Effector memory CD8-positive, alpha-beta T cell (primary cell): Measurements from ENCODE around the gene COL5A1.
A peak's percentile ranks its signal among the peaks of the same experiment; 100 is the strongest.
"Not testable (repeated sequence)": the region's sequence is repeated elsewhere in the genome, so short reads cannot be mapped to it uniquely, and the experiment has no call there.

Experiments
- ATAC-seq: fragments of 150-1000 bp; cut with Tn5 transposase; replicated peaks from 2 replicates; pipeline ENCODE4 v1.10.0; 2021; ENCODE audit warnings: mild to moderate bottlenecking, moderate library complexity
- DNase-seq, 3 experiments: peaks; one replicate each; pipeline ENCODE4 v3.0.0; 2021
- H3K27ac Mint-ChIP-seq, 2 donors: one replicate each; pipeline ENCODE4 v1.8.0; 2022; ENCODE audit warnings: mild to moderate bottlenecking in 2 of 2, mixed read lengths in 2 of 2, moderate library complexity in 2 of 2
- H3K27me3 Mint-ChIP-seq, 2 donors: one replicate each; pipeline ENCODE4 v1.8.0; 2022; ENCODE audit warnings: mixed read lengths in 2 of 2
- H3K36me3 Mint-ChIP-seq: one replicate; pipeline ENCODE4 v1.8.0; 2022; ENCODE audit warnings: mild to moderate bottlenecking, moderate library complexity, mixed read lengths; ENCODE audit not compliant: insufficient read depth
- H3K4me1 Mint-ChIP-seq, 2 donors: one replicate each; pipeline ENCODE4 v1.8.0; 2022; ENCODE audit warnings: low read depth in 2 of 2, mixed read lengths in 2 of 2
- H3K4me3 Mint-ChIP-seq, 2 donors: one replicate each; pipeline ENCODE4 v1.8.0; 2022; ENCODE audit warnings: mild to moderate bottlenecking in 2 of 2, mixed read lengths in 2 of 2, moderate library complexity in 2 of 2
- H3K9me3 Mint-ChIP-seq, 2 donors: one replicate each; pipeline ENCODE4 v1.8.0; 2022; ENCODE audit warnings: mixed read lengths in 2 of 2

The COL5A1 gene

DNA sequence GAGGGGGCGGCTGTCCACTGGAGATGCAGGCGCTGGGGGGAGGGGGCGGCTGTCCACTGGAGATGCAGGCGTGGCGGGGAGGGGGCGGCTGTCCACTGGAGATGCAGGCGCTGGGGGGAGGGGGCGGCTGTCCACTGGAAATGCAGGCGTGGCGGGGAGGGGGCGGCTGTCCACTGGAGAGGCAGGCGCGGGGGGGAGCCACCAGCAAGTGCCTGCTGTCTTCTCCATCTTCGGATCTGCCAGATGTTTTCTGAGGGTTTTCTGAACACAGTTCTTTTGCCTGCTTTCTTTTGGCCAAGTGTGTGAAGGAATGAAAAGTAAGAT, 2.8 kb downstream of the COL5A1 start:
- Mint-ChIP-seq H3K27me3 (peaks cover 14 to 19% of the 10 kb centered on the region in 2 donors), H3K4me1 (peaks cover 0 to 23% of the 10 kb centered on the region in 2 donors)
- H3K36me3 Mint-ChIP-seq, DNase-seq, H3K4me3 Mint-ChIP-seq, H3K9me3 Mint-ChIP-seq, H3K27ac Mint-ChIP-seq, ATAC-seq: not testable (repeated sequence)

DNA sequence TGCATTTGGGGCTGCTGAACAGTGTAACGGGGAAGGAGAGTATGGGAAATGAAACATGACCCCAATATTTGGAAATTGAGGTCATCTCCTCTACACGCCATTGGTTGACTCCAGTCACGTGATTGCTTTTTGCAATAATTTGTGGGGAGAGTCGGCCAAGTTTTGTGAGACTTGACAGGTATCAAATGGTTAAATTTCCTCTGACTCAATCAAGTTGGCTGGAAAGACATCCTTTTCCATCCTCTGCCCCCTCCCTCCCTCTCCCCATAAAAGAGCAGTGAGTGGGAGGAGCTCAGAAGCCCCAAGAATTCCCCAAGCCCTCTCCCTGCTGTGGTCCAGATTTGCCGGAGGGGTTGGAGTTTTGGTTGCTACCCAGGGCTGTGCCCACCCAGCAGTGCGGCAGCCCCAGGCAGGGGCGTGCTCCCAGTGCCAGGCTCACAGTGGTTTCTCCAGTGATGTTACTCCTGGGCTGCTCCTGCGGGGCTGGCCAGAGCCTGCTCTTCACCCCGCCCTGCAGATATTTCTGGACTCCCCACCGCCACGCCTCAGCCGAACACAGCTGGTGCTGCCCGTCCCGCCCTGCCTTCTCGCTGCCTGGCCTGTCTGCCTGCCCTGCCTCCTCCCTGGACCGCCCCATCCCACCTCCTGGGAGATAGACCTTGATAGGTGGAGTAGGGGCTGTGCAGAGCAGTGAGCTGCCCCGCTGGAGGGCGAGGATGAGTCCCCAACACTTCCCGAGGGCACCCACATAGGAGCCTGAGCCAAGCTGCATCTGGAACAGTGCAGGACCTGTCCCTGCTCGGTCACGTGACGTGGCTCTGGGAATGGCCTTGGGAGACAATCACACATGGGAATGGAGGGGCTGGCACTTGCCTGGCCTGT, 3.4 kb downstream of the COL5A1 start:
- Mint-ChIP-seq H3K27ac (peak overlapping the region in 1 of 2 donors; percentile 67), H3K27me3 (peaks cover 12 to 19% of the 10 kb centered on the region in 2 donors), H3K4me1 (peaks cover 0 to 27% of the 10 kb centered on the region in 2 donors), H3K36me3 (peaks cover 6% of the 10 kb centered on the region), H3K4me3 (no peak overlapping the region), H3K9me3 (no peaks in the 10 kb centered on the region)
- ATAC-seq, result no peak
- no peak for DNase-seq

DNA sequence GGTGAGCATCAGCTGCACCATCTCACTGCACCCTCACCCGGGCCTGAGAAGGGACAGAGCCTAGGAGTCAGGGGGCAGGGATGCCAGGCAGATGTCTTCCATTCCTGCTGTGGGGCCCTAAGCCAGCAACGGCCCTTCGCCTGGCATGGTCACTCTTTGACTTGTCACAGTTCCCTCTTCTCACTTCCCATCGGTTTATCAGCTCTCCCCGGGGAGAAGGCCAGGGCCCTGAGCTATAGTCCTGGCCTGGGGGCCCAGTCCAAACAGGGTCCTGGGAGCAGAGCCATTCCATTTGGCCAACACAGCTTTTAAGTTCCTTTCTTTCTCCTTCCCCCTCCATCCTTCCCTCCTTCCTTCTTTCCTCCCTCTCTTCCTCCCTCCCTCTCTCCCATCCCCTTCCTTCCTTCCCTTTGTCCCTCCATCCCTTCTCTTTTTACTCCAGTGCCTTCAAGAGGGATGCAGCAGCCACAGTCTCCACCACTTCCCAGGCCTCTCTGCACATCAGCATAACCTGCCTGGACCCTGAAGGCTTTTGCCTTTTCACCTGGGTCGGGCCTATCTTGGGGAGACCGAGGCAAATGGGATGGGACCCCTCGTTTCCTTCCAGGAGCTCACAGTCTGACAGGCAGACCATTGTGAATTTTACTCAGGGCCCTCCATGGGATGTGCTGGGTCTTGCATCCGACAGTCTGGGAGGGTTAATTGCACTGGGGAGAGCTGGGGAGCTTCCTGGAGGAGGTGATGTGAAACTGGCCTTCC, 4.2 kb downstream of the COL5A1 start:
- Mint-ChIP-seq H3K4me3 (peak overlapping the region in 1 of 2 donors; percentile 6), H3K4me1 (peaks cover 0 to 31% of the 10 kb centered on the region in 2 donors), H3K9me3 (no peaks in the 10 kb centered on the region), H3K27me3 (peaks cover 12 to 19% of the 10 kb centered on the region in 2 donors), H3K27ac (peak overlapping the region in 1 of 2 donors; percentile 67), H3K36me3 (peaks cover 6% of the 10 kb centered on the region)
- ATAC-seq, result no peak
- no peak for DNase-seq

DNA sequence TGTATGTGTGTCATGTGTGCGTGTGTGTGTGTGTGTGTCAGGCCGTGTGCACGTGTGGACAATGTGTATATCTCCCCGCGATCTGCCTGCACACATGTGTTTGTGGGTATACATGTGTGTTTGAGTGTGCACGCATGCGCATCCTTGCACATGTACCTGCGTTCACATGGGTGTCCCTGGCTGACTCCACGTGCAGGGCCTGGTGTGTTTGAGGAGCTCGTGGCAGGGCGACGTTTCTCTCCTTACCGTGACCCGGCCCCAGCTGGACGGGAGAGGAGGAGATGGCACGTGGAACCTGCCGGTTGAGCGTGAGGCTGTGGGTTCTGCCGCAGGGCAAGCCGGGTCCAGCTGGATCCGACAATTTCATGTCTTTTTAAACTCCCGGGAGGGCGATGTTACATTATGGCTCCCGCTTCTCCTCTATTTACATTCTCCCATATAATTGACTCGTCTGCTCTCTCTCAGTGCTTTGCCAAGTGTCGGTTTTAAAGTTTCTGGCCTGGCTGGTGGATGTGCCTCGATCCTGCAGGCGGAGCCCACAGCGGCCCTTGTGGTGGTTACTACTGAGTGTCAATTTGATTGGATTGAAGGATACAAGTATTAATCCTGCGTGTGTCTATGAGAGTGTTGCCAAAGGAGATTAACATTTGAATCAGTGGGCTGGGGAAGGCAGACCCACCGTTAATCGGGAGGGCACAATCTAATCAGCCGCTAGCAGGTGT, 5.9 kb downstream of the COL5A1 start:
- no peak for ATAC-seq

DNA sequence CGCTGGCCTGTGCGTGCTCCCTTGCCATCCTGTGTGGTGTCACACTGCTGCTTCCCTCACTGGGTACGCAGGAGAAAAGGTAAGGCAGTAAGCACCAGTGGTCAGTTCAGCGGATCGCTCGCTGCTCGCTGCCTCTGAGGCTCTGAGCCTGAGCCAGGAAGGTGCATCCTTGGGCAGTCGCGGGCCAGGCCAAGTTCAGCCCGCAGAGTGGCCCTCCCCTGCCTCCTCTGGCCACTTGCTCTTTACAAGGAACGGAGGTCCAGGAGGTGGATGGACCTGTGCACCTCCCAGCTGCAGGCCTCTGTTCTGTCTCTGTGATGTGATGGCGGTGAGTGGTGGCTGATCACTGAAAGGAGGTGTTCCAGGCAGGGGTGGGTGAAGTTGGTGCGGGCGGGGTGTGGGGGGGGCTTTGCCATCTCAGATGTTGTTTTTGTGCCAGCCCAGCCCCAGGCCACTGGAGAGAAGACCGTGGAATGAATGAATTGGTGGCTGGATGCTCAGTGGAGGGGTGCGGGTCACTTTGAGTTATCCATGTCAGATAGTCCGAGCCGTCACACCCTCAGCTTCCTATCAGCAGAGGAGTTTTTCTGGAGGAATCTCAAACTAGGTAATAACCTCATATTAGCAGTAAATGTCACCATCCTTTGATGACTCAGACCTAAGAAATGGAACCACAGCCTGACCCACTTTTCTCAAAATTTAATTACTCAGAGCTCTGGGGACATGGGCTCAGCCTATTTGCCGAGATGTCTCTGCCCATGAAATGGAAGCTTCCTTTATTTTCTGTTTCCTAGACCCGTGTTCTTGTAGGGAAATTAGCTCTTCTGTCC, 7.3 kb downstream of the COL5A1 start:
- Mint-ChIP-seq H3K27ac (peak overlapping the region in 1 of 2 donors; percentile 76), H3K4me3 (peak overlapping the region in 1 of 2 donors; percentile 62), H3K9me3 (no peaks in the 10 kb centered on the region), H3K4me1 (peaks cover 0 to 31% of the 10 kb centered on the region in 2 donors), H3K36me3 (peaks cover 3% of the 10 kb centered on the region), H3K27me3 (peaks cover 0 to 7% of the 10 kb centered on the region in 2 donors)
- peak; percentile 87 for ATAC-seq
- no peak for DNase-seq

More for the DNA sequence above, 5.9 kb downstream of the COL5A1 start:
- H3K27me3 Mint-ChIP-seq, result peaks cover 12 to 19% of the 10 kb centered on the region in 2 donors
- peak overlapping the region in 1 of 2 donors; percentile 72 for H3K27ac Mint-ChIP-seq
- H3K4me1 Mint-ChIP-seq, result peaks cover 0 to 33% of the 10 kb centered on the region in 2 donors
- H3K9me3 Mint-ChIP-seq, result no peaks in the 10 kb centered on the region
- no peak for DNase-seq
- peak overlapping the region in 1 of 2 donors; percentile 54 for H3K4me3 Mint-ChIP-seq
- peaks cover 6% of the 10 kb centered on the region for H3K36me3 Mint-ChIP-seq

DNA sequence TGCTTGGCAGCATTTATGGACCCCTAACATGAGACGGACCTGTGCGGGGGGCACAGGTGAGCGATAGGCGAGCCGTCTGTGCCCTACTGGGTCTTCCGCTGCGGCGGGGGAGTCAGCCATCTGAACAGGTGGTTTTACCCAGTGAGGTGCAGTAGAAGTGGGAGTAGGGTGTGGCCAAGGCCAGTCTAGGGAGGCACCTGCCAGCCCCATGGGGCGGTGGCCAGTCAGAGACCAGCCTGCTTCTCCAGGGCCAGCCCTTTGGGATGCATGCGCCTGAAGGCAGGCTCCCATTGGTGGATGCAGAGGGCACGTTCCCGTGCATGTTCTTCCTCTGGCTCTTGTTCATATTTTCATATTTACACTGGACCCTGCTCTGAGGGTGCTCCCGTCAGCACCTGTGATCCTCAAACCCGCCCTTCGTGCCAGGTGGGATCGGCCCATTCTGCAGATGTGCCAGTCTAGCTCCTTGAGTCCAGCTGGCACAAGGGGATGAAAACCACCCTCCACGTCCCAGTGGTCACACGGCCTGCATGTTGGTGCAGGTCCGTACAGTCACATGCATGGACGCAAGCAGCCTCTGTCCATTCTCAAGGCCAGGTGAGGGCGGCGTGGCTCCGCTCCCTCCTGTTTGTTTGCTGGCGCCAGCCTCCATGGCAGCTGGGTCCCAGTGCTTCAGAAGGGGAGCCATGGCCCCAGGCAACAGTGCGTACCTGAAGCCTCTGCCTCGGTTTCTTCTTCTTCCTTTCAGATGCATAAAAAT, 9.0 kb downstream of the COL5A1 start:
- ATAC-seq, result no peak
- Mint-ChIP-seq H3K4me3 (peak overlapping the region in 1 of 2 donors; percentile 10), H3K27ac (no peak overlapping the region), H3K36me3 (no peaks in the 10 kb centered on the region), H3K27me3 (peaks cover 0 to 6% of the 10 kb centered on the region in 2 donors), H3K4me1 (peaks cover 0 to 30% of the 10 kb centered on the region in 2 donors), H3K9me3 (no peaks in the 10 kb centered on the region)
- DNase-seq, result no peak

DNA sequence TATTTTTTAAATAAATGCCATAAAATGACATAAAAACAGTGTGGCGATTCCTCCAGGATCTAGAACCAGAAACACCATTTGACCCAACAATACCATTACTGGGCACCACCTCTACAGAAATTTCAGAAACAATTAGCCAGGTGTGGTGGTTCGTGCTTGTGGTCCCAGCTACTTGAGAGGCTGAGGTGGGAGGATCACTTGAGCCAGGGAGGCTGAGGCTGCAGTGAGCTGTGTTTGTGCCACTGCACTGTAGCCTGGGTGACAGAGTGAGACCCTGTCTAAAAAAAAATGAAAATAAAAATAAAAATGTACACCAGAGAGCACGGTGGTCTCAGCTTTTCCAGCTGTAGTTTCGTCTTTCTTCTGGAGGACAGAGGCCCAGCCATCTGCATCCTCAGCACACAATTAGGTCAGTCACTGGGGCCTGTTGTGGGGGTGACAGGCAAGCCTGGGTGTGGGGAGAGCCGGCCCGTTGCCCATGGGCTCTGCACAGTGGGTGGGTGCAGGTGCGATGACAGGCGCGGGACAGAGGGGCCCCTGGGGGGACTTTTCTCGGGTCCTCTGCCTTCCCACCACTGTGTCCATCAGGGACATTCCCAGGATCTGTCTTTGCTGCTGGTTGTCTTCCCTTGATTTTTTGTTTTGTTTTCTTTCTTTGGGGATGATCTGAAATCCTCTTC, 9.8 kb downstream of the COL5A1 start:
- no peak for ATAC-seq
- H3K27me3 Mint-ChIP-seq, result peaks cover 0 to 2% of the 10 kb centered on the region in 2 donors
- no peak for DNase-seq
- peaks cover 0 to 24% of the 10 kb centered on the region in 2 donors for H3K4me1 Mint-ChIP-seq
- no peak overlapping the region for H3K27ac Mint-ChIP-seq
- H3K4me3 Mint-ChIP-seq, result no peak overlapping the region
- no peaks in the 10 kb centered on the region for H3K9me3 Mint-ChIP-seq
- no peaks in the 10 kb centered on the region for H3K36me3 Mint-ChIP-seq

DNA sequence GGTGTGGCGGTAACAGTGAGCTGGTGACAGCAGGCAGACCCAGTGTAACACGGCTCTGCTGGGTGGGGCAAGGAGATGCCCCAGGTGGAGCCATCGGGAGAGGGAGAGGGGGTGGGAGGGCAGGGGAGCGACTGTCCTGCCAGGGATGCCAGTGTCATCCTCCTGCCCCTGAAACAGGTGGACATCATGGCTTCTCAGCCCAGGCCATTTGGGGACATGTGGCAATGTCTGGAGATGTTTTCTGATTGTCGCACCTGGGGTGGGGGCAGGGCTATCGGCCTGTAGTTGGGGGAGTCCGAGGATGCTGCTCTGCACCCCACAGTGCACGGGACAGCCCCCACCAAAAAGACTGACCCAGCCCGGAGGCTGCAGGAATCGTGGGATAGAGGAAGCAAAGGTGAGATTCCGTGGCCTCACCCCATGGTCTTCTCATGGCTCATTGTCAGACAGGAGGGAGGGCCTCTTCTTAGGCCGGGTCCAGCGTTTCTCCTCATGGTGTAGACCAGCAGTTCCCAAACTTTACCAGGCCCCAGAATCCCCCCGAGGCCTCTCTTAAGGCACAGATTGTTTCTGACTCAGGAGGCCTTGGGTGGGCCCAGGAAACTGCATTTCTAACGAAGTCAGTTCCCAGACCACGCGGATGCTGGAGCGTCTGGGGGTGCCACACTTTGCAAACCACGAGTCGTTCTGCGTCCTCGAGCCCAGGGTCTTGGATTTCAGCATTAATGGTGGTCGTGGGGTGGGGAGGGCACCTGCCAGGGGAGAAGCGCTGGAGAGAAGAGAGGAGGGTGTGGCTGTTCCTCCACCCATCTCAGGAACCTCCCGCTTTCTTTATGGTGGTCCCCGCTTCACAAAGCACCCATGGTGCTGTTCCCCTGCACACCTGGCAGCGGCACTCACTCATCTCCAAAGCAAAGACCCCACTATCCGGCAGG, 11.0 kb downstream of the COL5A1 start:
- peaks cover 0 to 15% of the 10 kb centered on the region in 2 donors for H3K4me1 Mint-ChIP-seq
- H3K36me3 Mint-ChIP-seq, result no peaks in the 10 kb centered on the region
- no peaks in the 10 kb centered on the region for H3K9me3 Mint-ChIP-seq
- H3K27me3 Mint-ChIP-seq, result no peaks in the 10 kb centered on the region
- DNase-seq, result no peak
- no peak overlapping the region for H3K4me3 Mint-ChIP-seq
- no peak overlapping the region for H3K27ac Mint-ChIP-seq
- no peak for ATAC-seq

DNA sequence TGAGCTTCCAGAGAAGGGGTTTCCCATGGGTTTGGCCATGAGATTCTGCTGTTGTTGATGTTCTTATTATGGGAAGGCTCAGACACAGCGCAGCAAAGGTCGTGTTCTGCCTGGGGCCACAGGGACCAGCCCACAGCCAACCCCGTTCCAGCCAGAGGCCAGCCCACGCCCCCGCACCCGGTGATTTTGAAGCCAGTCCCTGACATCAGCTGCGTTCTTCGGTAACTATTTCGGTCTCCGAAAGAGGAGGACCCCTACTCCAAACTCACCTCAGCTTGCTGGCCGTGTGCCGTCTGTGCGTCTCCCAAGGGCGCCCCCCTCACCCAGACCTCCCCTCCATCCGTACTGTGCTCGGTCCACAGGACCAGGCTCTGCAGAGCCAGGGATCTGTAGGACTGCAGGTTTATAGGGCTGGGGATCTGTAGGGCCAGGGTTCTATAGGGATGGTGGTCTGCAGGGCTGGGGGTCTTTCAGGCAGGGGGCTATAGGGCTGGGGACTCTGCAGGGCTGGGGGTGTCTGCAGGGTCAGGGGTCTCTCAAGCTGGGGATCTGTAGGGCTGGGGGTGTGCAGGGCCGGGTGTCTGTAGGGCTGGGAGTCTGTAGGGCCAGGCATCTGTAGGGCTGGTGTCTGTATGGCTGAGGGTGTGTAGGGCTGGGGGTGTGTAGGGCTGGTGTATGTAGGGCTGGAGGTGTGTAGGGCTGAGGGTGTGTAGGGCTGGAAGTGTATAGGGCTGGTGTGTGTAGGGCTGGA, 11.8 kb downstream of the COL5A1 start:
- DNase-seq (no peak), ATAC-seq (no peak)
- H3K27me3 Mint-ChIP-seq, result no peaks in the 10 kb centered on the region
- no peaks in the 10 kb centered on the region for H3K36me3 Mint-ChIP-seq
- peaks cover 0 to 13% of the 10 kb centered on the region in 2 donors for H3K4me1 Mint-ChIP-seq
- H3K4me3 Mint-ChIP-seq, result no peak overlapping the region
- H3K27ac Mint-ChIP-seq, result no peak overlapping the region
- no peaks in the 10 kb centered on the region for H3K9me3 Mint-ChIP-seq

DNA sequence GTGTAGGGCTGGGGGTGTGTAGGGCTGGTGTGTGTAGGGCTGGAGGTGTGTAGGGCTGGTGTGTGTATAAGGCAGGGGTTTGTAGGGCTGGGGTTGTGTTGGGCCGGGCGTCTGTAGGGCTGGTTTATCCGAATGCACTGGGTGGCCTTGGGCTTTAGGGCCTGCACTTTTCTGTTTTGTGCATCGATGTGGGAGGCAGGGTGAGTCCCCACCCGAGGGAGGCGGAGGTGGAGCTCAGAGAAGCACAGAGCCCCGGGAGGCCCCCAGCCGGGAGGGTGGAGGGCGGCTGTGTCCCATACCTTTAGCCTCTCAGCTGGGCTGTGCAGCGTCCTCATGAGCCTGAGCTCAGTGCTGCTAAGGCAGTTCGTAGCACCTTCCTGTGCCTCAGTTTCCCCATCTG, 13.5 kb downstream of the COL5A1 start:
- no peaks in the 10 kb centered on the region for H3K27me3 Mint-ChIP-seq
- no peak overlapping the region for H3K4me3 Mint-ChIP-seq
- no peaks in the 10 kb centered on the region for H3K36me3 Mint-ChIP-seq
- no peak for ATAC-seq
- no peak for DNase-seq
- H3K27ac Mint-ChIP-seq, result no peak overlapping the region
- peaks cover 0 to 9% of the 10 kb centered on the region in 2 donors for H3K4me1 Mint-ChIP-seq
- no peaks in the 10 kb centered on the region for H3K9me3 Mint-ChIP-seq
